ENCODE measurements around the gene ERLEC1.

GRCh38 chr2:53865264-53865663, 78.4 kb downstream of the ERLEC1 start:
- TF ChIP-seq MAX (IDR thresholded peaks at IDR 0.05; ENCODE audit: low read depth, low read length), result no peak
- no peak for TF ChIP-seq CTCF (IDR thresholded peaks at IDR 0.05; ENCODE audit: low read depth, low read length)
- TF ChIP-seq POLR2A (IDR thresholded peaks at IDR 0.05; ENCODE audit: extremely low read depth, insufficient read length), result no peak

Data from NB4 (cell line).